ENCODE results near the gene PPARGC1A. TPM values are rescaled to one million over a fixed set of nuclear protein-coding genes. Genes with fewer than 3 reads are reported as not detected.
A peak's percentile ranks its signal among the peaks of the same experiment; 100 is the strongest.

The PPARGC1A gene
- total RNA-seq, 3 donors from 2014 or later: 4.0 to 7.9 (median 6.1) TPM

DNA sequence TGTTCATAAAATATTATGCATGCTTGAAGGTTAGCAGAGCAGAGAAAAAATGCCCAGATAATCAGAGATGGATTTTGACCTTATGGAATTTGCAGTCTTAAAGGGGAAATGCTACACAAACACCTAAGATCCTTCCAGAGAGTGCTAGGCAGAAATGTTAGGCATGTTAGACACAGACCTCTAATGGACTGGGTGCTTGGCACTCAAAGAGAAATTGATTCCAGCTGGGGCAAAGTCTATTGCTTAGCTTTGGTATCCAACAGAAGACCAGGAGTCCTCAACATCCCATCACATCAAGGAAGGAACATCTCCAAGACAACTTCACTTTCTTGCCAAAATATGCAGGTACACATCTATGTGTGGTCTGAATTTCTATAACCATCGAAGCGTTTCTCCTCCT lies 32.2 kb upstream of the PPARGC1A start:
- no peak overlapping the region for H3K4me3 ChIP-seq
- no peaks in the 10 kb centered on the region for H3K36me3 ChIP-seq
- intact Hi-C loops (cut with DNase I; ENCODE audit: low total_unique reads): no loop called here
- H3K27ac ChIP-seq: no peak overlapping the region
- TF ChIP-seq POLR2AphosphoS5 (IDR thresholded peaks at IDR 0.05): no peak
- no peak for TF ChIP-seq CTCF (IDR thresholded peaks at IDR 0.05)
- TF ChIP-seq POLR2A (IDR thresholded peaks at IDR 0.05): no peak
- no peak for DNase-seq (ENCODE audit: low spot score in 2 of 2)
- H3K4me1 ChIP-seq: no peaks in the 10 kb centered on the region
- H3K27me3 ChIP-seq: no peaks in the 10 kb centered on the region
- no peaks in the 10 kb centered on the region for H3K9me3 ChIP-seq

DNA sequence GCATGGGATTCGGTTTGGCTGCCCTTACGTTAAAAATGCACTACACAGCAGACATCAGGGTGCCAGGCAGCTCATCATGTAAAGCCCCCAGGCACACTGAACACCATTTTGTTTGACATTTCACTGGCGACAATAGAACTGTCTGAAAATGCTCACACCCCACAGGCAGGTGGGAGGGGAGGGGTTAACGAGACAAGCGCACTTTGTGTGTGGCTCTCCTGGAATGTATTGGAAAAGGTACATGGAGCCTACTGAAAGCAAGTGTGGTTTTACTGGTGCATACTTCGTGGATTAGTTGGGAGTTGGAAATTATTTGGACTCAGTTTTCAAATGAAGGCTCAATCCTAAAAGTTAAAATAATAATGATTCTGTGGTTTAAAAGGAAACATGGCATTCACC lies 31.6 kb upstream of the PPARGC1A start:
- DNase-seq (ENCODE audit: low spot score in 2 of 2): peak in 1 of 2 donors; percentile 26
- Histone ChIP-seq H3K27me3 (no peaks in the 10 kb centered on the region), H3K27ac (peak overlapping the region; percentile 39 to 41), H3K4me1 (no peaks in the 10 kb centered on the region), H3K9me3 (no peaks in the 10 kb centered on the region), H3K4me3 (peak overlapping the region in 1 of 3 donors; percentile 8), H3K36me3 (no peaks in the 10 kb centered on the region)
- intact Hi-C loops (cut with DNase I; ENCODE audit: low total_unique reads): no loop called here
- TF ChIP-seq POLR2AphosphoS5 (IDR thresholded peaks at IDR 0.05): no peak
- TF ChIP-seq POLR2A (IDR thresholded peaks at IDR 0.05): no peak
- TF ChIP-seq CTCF (IDR thresholded peaks at IDR 0.05): no peak

DNA sequence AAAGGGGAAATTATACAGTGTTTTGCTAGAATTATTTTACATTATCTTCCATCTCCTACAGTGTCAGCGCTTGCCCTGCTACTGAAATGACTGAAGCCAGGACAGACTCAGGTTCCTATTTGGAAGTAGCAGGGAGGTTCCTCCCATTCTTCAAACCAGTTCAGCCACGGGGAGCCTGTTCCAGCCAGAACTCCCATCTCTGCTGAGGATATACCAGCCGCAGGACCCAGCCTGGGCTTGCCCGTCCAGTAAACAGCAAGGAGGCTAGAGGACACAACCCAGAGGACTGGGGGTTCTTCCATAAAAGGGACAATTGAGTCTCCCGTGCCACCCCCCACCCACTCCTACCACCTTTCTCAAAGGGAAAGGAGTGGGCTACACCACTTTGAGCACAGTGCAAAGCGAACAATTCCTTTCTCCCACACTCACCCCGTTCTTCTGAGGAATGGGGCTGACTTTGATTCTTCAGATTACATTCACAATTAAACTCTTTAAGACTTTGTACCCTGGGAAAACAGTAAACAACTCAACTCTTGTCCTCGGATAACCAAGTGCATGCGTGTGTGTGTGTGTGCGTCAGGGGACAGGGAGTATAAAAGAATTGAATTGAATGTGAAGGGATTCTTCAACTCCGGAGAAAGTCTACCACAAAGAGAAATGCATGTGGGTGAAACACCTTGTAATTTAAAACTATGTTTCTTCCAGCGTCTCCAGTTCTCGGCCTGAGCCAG lies 31.0 kb upstream of the PPARGC1A start:
- no peaks in the 10 kb centered on the region for H3K27me3 ChIP-seq
- DNase-seq (ENCODE audit: low spot score in 2 of 2): peak in 1 of 2 donors; percentile 69
- TF ChIP-seq POLR2A (IDR thresholded peaks at IDR 0.05) (no peak), POLR2AphosphoS5 (IDR thresholded peaks at IDR 0.05) (no peak), CTCF (IDR thresholded peaks at IDR 0.05) (no peak)
- H3K4me1 ChIP-seq: no peaks in the 10 kb centered on the region
- H3K9me3 ChIP-seq: no peaks in the 10 kb centered on the region
- intact Hi-C loops (cut with DNase I; ENCODE audit: low total_unique reads): no loop called here
- no peaks in the 10 kb centered on the region for H3K36me3 ChIP-seq
- H3K4me3 ChIP-seq: peak overlapping the region in 1 of 3 donors; percentile 8
- H3K27ac ChIP-seq: peak overlapping the region; percentile 39 to 41

- intact Hi-C loops (cut with DNase I; ENCODE audit: low total_unique reads): no loop called here
- Histone ChIP-seq H3K4me1 (no peaks in the 10 kb centered on the region), H3K9me3 (no peaks in the 10 kb centered on the region), H3K4me3 (no peak overlapping the region), H3K36me3 (no peaks in the 10 kb centered on the region), H3K27ac (no peak overlapping the region), H3K27me3 (no peaks in the 10 kb centered on the region)
- TF ChIP-seq CTCF (IDR thresholded peaks at IDR 0.05) (no peak), POLR2AphosphoS5 (IDR thresholded peaks at IDR 0.05) (no peak), POLR2A (IDR thresholded peaks at IDR 0.05) (no peak)
- DNase-seq (ENCODE audit: low spot score in 2 of 2): no peak
These were observed 30.4 kb upstream of the PPARGC1A start for GRCh38 chr4:23920296-23920695.

- no peak for DNase-seq (ENCODE audit: low spot score in 2 of 2)
- intact Hi-C loops (cut with DNase I; ENCODE audit: low total_unique reads): no loop called here
- H3K9me3 ChIP-seq: no peaks in the 10 kb centered on the region
- H3K4me3 ChIP-seq: no peak overlapping the region
- no peaks in the 10 kb centered on the region for H3K4me1 ChIP-seq
- no peak overlapping the region for H3K27ac ChIP-seq
- no peak for TF ChIP-seq CTCF (IDR thresholded peaks at IDR 0.05)
- no peaks in the 10 kb centered on the region for H3K27me3 ChIP-seq
- no peaks in the 10 kb centered on the region for H3K36me3 ChIP-seq
These were observed 26.4 kb upstream of the PPARGC1A start for GRCh38 chr4:23916282-23916681.
